Left cardiac atrium (tissue), 4 donors: ENCODE measurements around the gene TADA2B. TPM values are rescaled to one million over a fixed set of nuclear protein-coding genes. Genes with fewer than 3 reads are reported as not detected.
"Not testable (repeated sequence)": the region's sequence is repeated elsewhere in the genome, so short reads cannot be mapped to it uniquely, and the experiment has no call there.

Source experiments
- ATAC-seq, 2 donors: fragments of 200-7000 bp; cut with Tn5 transposase; one replicate each; pipeline ENCODE4 v1.9.1; 2020; ENCODE audit warnings: mild to moderate bottlenecking in 2 of 2, moderate library complexity in 2 of 2
- DNase-seq: peaks from one replicate; pipeline ENCODE4 v3.0.0-alpha.2; 2020
- intact Hi-C, 2 donors: fragments of 100-400 bp; cut with DNase I; formaldehyde crosslinking; loops; one replicate each; pipeline versions ENCODE4 v1.14.1 to v1.15.1; 2022 to 2023
- total RNA-seq, 2 donors: library from RNA; stranded (reverse); fragmentation: NEBNext Ultra II Directional; extraction: Animal tissue kit (Norgen Biotek cat#: 25700); gene quantifications; one replicate each; pipeline ENCODE4 v1.2.1, GENCODE V29; 2021
- donor health status: DM: no; HTN: yes; CAD: no.
- donor health status: DM: no; HTN: yes; CAD: no; lungs with severe emphysema.
- donor health status: DM: yes; HTN: yes; CAD: no.
- donor health status: Dilated cardiomyopathy.

Gene TADA2B
- total RNA-seq, 2 donors from 2014 or later = 23.2 to 30.7 TPM

DNA sequence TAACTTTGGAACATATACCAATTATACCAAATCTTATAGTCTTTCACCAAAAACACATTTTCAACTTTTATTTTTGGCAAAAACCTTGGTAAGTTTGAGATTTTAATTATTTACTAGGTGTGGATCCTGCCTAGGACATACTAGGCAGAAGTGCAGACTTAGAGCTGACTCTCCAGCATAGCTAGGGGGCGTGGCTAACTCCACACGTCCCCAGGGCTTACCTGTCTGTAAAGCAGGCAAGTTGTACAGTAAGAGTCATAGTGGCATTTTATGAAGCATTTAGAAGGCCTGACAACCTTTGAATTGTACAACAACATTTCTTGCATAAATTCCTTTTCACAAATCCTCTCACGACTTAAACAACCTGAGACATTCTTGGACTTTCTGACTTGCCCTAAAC is 43.9 kb downstream of the TADA2B start:
- DNase-seq (no peak), ATAC-seq (no peak)
- intact Hi-C loops = no loop called here

DNA sequence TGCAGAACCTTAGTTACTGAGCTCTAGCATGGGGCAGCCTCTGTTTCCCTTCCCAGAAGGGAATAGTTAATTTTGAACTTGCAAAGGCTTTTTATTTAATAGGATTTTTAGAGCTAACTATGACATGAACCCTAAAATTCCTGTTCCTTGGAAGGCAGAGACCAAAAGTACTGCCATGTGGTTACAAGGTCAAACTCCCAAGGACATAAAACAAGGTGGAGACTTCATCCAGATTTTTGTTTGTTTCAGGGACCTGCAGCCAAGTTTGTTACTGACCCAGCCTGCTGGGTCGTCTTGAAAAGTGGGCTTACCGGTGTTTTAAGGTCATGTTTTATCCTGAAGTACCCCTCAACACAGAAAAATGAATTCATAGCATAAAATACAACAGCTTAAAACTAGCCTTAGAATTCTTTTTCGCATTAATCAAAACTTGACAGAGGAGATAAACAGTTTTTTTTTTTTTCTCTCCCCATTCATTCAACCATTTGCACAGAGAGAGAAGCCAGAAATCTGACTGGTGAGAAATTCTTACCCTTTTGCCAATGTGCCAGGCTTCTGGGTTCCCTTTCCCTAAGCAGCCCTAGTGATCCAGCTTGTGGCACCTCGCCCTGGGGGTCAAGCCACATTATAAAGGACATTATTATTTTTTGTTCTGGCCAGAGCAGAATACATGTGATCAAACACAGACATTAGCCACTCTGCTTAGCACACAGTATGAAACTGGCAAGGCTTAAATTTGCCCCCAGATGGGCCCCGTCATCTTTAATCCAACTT is 46.2 kb downstream of the TADA2B start:
- DNase-seq (no peak), ATAC-seq (peak in 1 of 2 donors; percentile 30)
- intact Hi-C loops = no loop called here

GRCh38 chr4:7092026-7092425 is 48.9 kb downstream of the TADA2B start:
- DNase-seq (no peak), ATAC-seq (no peak)
- intact Hi-C loops = no loop called here

GRCh38 chr4:7094916-7095315 is 51.7 kb downstream of the TADA2B start:
- intact Hi-C loops = no loop called here
- ATAC-seq (no peak), DNase-seq (no peak)

GRCh38 chr4:7095611-7096155 is 52.5 kb downstream of the TADA2B start:
- DNase-seq = no peak
- intact Hi-C loops = no loop called here
- ATAC-seq = no peak

- no peak for ATAC-seq
- intact Hi-C loops = no loop called here
- DNase-seq = no peak
Observed at GRCh38 chr4:7096236-7096635, 53.1 kb downstream of the TADA2B start.

- DNase-seq (peak; percentile 79), ATAC-seq (peak; percentile 66 to 82)
- intact Hi-C loops = no loop called here
Observed at GRCh38 chr4:7101692-7102515, 58.7 kb downstream of the TADA2B start.

GRCh38 chr4:7102516-7102909 is 59.3 kb downstream of the TADA2B start:
- intact Hi-C loops, DNase-seq: not testable (repeated sequence)
- ATAC-seq = peak in 1 of 2 donors; percentile 3

DNA sequence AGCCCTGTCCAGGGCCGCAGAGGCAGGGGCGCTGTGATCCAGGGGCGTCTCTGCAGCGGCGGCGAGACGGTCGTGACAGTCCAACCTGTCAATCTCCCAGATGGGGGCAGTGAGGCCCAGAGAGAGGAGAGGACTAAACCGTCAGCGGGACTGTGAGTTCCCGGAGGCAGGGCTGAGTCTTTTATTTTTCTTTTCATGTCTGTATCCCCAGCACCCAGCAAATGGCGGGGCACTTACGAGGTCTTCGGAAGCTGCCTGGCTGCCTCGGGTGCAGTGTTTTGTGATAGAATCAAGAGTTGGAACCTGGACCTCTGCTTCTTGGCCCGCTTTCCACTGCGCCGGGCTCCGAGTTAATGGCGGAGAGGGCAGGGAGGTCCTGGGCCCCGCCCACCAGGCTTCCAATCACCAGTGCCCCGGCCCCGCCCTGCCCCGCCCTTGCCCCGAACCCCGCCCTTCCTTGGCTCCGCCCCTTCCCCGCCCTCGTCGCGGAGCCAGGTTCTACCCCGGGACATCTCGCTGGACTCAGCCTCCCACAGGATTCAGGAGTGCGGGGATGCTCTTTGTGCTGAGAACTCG is 59.9 kb downstream of the TADA2B start:
- intact Hi-C loops = no loop called here
- peak; percentile 94 for DNase-seq
- ATAC-seq = peak; percentile 95 to 96

DNA sequence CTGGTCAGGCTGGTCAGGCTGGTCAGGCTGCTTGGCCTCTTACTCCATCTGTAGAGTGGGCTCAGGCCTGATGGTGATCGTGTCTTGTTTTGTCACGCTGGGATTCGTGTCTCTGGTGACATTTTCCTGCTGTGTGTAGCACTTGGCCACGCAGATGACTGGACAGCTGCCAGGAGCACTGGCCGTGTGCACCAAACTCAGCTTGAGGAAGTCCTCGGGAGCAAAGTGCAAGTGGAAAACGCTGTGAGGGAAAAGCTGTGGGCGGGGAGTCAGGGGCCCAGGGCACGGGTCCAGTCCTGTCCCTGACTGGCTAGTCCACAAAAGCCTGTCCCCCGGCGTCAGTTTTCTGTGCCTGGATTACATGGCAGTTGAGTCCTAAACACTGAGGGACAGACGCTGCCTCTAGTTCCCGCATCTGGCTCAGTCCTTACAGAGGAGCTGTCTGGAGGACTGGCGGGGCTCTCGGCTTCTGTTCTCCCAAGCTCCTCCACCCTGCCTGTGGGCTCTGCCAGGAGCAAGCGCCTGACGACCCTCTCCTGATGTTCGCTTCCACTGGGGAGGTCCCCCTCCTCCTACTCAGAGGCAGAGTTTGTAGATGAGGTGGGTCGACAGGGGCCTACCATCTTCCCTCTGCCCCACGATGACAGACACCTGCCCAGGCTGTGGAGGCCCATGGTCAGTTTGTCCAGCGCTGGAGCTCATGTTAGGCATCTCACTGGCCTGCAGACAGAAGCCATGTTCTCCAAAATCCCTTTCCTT is 60.6 kb downstream of the TADA2B start:
- DNase-seq (peak; percentile 85), ATAC-seq (peak; percentile 40 to 54)
- intact Hi-C loops = no loop called here

DNA sequence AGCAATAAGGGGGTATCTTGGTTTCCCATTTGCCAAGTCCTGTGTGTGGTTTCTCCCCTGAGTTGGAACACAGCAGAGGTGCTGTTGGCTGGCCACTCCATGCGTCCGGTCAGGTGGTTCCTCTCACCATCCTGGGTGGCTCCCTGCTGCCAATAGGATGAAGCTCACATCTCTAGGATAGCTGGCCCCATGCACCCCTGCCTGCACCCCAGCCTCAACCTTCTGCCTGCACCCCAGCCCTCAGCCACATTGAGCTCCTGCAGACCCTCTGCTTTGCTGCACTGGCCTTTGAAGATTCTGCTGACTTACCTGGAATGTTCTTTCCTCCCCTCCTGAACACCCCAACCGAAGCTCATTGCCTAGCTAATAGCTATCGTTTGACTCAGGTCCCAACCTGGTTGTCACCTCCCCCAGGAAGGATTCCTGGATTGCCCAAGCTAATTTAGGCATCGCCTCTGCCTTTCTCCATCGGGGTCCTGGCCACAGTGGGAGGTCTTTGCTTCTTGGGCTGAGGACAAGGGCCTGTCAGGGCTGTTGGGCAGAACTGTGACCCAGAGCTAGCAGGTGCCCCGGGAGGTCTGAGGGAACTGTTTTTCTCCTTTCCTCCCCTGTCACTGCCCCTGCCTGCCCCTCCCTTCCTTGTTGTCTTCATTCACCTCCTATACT is 61.3 kb downstream of the TADA2B start:
- intact Hi-C loops = no loop called here
- DNase-seq (no peak), ATAC-seq (no peak)

DNA sequence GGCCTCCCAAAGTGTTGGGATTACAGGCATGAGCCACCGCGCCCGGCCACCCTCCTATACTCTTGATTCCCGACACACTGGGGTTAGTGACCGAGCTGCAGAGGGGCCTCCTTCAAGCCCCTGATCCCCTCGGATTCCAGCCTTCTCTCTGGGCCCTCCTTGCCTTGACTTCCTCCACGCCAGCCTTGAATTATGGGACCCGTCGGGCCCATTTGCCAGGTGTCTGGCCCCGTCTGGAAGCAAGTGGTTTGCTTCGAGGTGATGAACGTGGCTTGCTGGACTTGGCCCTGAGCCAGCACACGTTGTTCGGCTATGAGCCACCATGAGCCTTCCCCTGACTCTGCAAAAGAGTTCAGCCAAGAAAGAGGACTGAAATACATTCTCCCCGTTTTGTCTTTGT is 62.1 kb downstream of the TADA2B start:
- ATAC-seq = no peak
- DNase-seq = no peak
- intact Hi-C loops = no loop called here

DNA sequence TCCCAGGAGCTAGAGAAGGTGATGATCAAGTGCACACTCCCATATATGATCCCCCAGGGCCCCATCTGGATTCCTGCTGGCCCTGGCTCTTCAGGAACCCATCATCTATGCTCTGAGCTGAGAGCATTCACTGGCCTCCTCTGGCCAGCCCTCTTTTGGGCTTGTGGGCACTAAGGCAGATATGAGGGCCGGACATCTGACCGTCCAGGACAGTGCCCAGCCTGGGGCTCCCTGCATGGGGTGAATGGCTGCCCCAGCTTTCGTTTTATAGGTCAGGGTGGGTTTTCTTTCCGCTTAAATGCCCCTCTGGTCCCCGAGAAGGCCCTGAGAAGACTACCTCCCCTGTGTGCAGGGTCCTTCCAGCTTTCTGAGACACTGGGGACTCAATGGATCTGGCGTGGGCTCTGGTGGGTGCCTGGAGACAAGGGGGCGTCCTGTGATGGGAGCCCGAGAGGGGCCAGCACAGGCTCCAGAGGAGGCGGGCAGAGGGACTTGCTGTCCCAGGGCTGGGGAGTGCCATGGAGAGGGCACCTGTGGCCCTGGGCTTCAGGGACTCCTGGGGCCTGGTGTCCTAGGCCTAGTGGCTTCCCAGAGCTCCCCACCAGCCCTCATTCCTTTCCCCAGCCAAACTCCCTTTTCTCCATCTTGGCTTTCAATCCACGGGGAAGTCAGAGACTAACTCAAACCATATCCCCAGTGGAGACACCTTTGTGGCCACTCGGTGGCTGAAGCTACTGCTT is 64.2 kb downstream of the TADA2B start:
- intact Hi-C loops = no loop called here
- DNase-seq (no peak), ATAC-seq (no peak)

Other genes starting within 250 kb of the TADA2B start
- gene TBC1D14, start 133.5 kb upstream of the TADA2B start, total RNA-seq = 10 to 100 TPM; 34.7 to 35.9 TPM
- 10 to 100 TPM; 35.6 to 46.1 TPM for gene GRPEL1, start 24.7 kb downstream of the TADA2B start, total RNA-seq
- gene SORCS2, start 149.2 kb downstream of the TADA2B start, total RNA-seq = 1 to 10 TPM; 2.4 to 2.6 TPM